ENCODE results near the gene LSP1.

The LSP1 gene

GRCh38 chr11:1825039-1825740, 27.7 kb upstream of the LSP1 start:
- peak; percentile 49 for DNase-seq (ENCODE audit: low read depth)

- no peak for DNase-seq (ENCODE audit: low read depth)
These were observed 27.0 kb upstream of the LSP1 start for GRCh38 chr11:1825785-1826451.

- DNase-seq (ENCODE audit: low read depth) = no peak
These were observed 26.3 kb upstream of the LSP1 start for GRCh38 chr11:1826552-1827094.

- DNase-seq (ENCODE audit: low read depth) = no peak
These were observed 25.6 kb upstream of the LSP1 start for GRCh38 chr11:1827095-1827813.

GRCh38 chr11:1827931-1828330, 25.0 kb upstream of the LSP1 start:
- no peak for DNase-seq (ENCODE audit: low read depth)

- DNase-seq (ENCODE audit: low read depth) = no peak
These were observed 24.3 kb upstream of the LSP1 start for GRCh38 chr11:1828542-1828941.

GRCh38 chr11:1829039-1829820, 23.7 kb upstream of the LSP1 start:
- no peak for DNase-seq (ENCODE audit: low read depth)

GRCh38 chr11:1830004-1830321, 22.9 kb upstream of the LSP1 start:
- DNase-seq (ENCODE audit: low read depth) = no peak

- DNase-seq (ENCODE audit: low read depth) = no peak
These were observed 22.3 kb upstream of the LSP1 start for GRCh38 chr11:1830322-1831223.

GRCh38 chr11:1831338-1832210, 21.3 kb upstream of the LSP1 start:
- DNase-seq (ENCODE audit: low read depth) = no peak

- DNase-seq (ENCODE audit: low read depth) = no peak
These were observed 20.5 kb upstream of the LSP1 start for GRCh38 chr11:1832211-1832919.

GRCh38 chr11:1832920-1833295, 20.0 kb upstream of the LSP1 start:
- DNase-seq (ENCODE audit: low read depth) = no peak

- DNase-seq (ENCODE audit: low read depth) = no peak
These were observed 18.7 kb upstream of the LSP1 start for GRCh38 chr11:1834062-1834610.

- no peak for DNase-seq (ENCODE audit: low read depth)
These were observed 17.9 kb upstream of the LSP1 start, which contains the start of gene SYT8 for GRCh38 chr11:1834779-1835670. TSS of gene SYT8 (plus strand) at chr11:1834990. CDS start at chr11:1835106, 116 bp downstream.

- no peak for DNase-seq (ENCODE audit: low read depth)
These were observed 17.2 kb upstream of the LSP1 start for GRCh38 chr11:1835671-1836010.

GRCh38 chr11:1836011-1836945, 16.6 kb upstream of the LSP1 start:
- no peak for DNase-seq (ENCODE audit: low read depth)
